ENCODE data around the gene CCDC39. TPM values are rescaled to one million over a fixed set of nuclear protein-coding genes. Genes with fewer than 3 reads are reported as not detected.

CCDC39 gene
- polyA plus RNA-seq (2011; rRNA removed): not detected in 2 replicates
- not detected in 2 replicates for polyA minus RNA-seq (2011; rRNA and poly(A)+ RNA removed)

DNA sequence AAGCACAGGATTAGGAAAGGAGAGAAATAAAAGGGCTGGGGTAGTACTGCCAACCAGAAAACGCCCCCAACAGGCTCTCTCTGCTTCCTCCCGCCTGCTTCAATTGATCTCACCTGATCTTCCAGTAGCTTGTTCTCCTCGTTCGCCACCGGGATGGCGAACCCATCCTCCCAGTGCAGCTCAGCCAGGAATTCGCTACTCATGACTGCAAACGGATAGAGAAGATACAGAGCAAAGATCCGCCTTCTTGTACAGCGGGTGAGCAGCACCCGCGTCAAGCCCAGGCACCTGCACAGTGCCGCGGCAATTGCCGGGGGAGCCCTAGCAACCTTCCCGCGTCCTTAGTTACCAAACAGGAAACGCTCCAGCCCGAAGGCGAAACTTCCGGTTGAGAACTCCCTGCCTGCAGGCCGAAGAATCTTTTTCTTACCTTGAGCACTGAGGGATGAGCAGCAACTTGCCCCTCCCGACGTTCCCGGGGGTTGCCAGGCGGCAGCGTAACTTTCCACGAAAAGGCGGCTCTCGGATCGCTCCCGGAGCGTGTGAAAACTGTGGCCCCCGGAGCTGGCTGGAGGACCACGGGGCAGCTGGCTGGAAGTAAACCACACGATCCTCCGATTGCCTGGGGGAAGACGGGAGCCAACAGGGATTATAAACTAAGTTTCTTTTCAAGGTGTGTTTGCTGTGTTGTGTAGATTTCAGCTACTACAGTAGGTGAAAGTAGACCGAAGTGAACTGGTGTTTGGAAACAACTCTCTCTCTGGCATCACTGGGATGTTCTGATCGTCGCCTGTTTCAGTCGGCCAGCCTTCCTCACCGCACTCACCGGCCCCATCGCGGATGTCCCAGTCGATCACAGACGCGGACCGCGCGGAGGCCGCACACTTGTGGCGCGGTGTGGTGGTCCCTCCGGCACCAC, at the start of gene CCDC39:
TSS of gene CCDC39 (minus strand) at position 312 of the 919 bp plus-strand sequence. CDS start at position 203, 109 bp downstream.
- Histone ChIP-seq H3K36me3 (ENCODE audit: control insufficient read depth, insufficient read depth, low read length) (no peaks in the 10 kb centered on the region), H3K27me3 (ENCODE audit: control insufficient read depth, insufficient read depth, low read length) (0 out of 2 replicates have a peak, but pooled peaks cover 4% of the 10 kb centered on the region), H3K4me3 (ENCODE audit: low read depth, low read length) (peak within 1 kb of the TSS; percentile 70)
- TF ChIP-seq, protein P1, sequence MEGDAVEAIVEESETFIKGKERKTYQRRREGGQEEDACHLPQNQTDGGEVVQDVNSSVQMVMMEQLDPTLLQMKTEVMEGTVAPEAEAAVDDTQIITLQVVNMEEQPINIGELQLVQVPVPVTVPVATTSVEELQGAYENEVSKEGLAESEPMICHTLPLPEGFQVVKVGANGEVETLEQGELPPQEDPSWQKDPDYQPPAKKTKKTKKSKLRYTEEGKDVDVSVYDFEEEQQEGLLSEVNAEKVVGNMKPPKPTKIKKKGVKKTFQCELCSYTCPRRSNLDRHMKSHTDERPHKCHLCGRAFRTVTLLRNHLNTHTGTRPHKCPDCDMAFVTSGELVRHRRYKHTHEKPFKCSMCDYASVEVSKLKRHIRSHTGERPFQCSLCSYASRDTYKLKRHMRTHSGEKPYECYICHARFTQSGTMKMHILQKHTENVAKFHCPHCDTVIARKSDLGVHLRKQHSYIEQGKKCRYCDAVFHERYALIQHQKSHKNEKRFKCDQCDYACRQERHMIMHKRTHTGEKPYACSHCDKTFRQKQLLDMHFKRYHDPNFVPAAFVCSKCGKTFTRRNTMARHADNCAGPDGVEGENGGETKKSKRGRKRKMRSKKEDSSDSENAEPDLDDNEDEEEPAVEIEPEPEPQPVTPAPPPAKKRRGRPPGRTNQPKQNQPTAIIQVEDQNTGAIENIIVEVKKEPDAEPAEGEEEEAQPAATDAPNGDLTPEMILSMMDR (IDR thresholded peaks at IDR 0.05; ENCODE audit: insufficient read depth, low read depth, low read length): no peak
- ChIA-PET POLR2A (no interaction called here), CTCF (interaction anchor here (0.5 to 0.7 kb wide), 4 partner anchors 19 to 1908 kb away, joined by 3 read pairs; no protein-coding TSS in a partner anchor)
- peak; percentile 4 for DNase-seq (ENCODE audit: low read depth)

DNA sequence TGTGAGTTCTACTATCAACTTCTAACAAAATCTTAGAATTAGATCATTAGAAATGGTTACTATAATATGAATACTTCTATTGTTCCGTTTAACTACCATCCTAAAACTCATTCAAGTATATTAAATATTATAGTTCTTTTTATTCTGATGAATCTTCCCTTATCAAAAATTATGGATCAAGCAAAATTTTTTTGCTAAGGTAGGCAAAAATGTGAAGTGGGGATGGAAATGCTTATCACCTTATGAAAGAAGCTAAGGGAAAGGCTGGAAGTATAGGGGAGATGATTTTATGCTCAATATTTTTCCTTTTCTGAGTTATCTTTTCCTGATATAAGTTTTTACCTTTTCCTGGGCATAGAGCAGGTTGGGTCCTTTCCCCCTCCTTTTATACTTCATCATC, 40.7 kb upstream of the CCDC39 start:
- ChIA-PET POLR2A (no interaction called here), CTCF (no interaction called here)
- Histone ChIP-seq H3K4me3 (ENCODE audit: low read depth, low read length) (no peak overlapping the region), H3K27me3 (ENCODE audit: control insufficient read depth, insufficient read depth, low read length) (no peaks in the 10 kb centered on the region), H3K36me3 (ENCODE audit: control insufficient read depth, insufficient read depth, low read length) (no peaks in the 10 kb centered on the region)
- TF ChIP-seq, protein P1 (IDR thresholded peaks at IDR 0.05; ENCODE audit: insufficient read depth, low read depth, low read length): no peak
- no peak for DNase-seq (ENCODE audit: low read depth)

DNA sequence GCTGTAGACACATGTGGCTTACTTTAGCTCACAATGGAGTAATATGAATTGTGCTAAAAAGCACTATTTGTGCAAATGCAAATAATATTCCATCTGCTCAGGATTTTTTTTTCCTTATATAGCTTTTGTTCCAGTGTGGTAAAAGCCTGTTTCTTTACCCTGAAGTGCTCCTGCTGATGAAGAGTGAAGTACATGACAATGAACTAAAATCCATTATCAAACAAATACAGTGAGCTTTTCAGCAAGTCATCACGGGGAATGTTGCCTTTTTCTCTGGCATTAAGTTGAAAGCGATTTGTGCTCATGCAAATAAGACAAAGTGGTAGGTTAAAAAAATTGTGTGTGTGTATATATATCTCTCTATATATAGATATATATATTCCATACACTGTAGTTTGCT, 28.6 kb upstream of the CCDC39 start:
- Histone ChIP-seq H3K4me3 (ENCODE audit: low read depth, low read length) (no peak overlapping the region), H3K36me3 (ENCODE audit: control insufficient read depth, insufficient read depth, low read length) (no peaks in the 10 kb centered on the region), H3K27me3 (ENCODE audit: control insufficient read depth, insufficient read depth, low read length) (no peaks in the 10 kb centered on the region)
- POLR2A ChIA-PET: no interaction called here
- no peak for DNase-seq (ENCODE audit: low read depth)
- TF ChIP-seq, protein P1 (IDR thresholded peaks at IDR 0.05; ENCODE audit: insufficient read depth, low read depth, low read length): no peak
- CTCF ChIA-PET: no interaction called here

DNA sequence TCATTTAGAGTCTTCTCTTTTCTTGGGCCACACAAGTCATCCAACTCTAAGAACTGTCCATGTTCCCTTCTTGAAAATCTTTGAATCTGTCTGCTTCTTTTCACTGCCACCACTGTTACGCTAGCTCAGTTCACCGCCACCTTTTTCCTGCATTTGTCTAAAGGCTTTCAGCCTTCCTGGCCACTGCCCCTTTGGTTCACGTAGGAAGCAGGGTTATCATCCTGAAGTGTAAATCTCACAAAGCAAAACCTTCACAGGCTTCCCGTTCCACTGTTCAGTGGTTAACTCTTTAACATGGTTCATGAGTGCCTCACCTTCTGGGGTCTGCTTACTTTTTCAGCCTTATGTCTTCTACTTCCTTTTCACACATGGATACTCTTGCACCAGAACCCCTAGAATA, 26.3 kb upstream of the CCDC39 start:
- H3K4me3 ChIP-seq (ENCODE audit: low read depth, low read length): no peak overlapping the region
- POLR2A ChIA-PET: no interaction called here
- H3K36me3 ChIP-seq (ENCODE audit: control insufficient read depth, insufficient read depth, low read length): no peaks in the 10 kb centered on the region
- CTCF ChIA-PET: no interaction called here
- TF ChIP-seq, protein P1 (IDR thresholded peaks at IDR 0.05; ENCODE audit: insufficient read depth, low read depth, low read length): no peak
- H3K27me3 ChIP-seq (ENCODE audit: control insufficient read depth, insufficient read depth, low read length): no peaks in the 10 kb centered on the region
- no peak for DNase-seq (ENCODE audit: low read depth)

DNA sequence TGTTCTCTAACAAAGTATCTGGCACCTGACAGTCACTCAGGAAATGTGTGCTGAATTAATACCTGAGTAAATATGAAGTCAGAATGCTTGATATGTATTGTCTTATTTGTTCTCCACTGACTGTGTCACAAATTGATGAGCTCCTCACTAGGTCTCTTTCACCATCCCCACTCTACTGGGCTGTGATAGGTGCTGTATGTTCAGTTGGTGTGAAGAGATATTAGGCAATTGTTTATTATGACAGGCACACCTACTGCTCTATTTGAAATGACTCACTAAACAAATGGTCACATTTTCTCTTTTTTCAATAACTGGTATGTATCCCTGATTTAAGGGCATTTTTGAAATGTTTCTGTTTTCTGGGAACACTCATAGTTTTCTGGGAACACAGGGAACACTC, 25.2 kb upstream of the CCDC39 start:
- Histone ChIP-seq H3K36me3 (ENCODE audit: control insufficient read depth, insufficient read depth, low read length) (no peaks in the 10 kb centered on the region), H3K27me3 (ENCODE audit: control insufficient read depth, insufficient read depth, low read length) (no peaks in the 10 kb centered on the region), H3K4me3 (ENCODE audit: low read depth, low read length) (no peak overlapping the region)
- ChIA-PET POLR2A (no interaction called here), CTCF (no interaction called here)
- TF ChIP-seq, protein P1 (IDR thresholded peaks at IDR 0.05; ENCODE audit: insufficient read depth, low read depth, low read length): no peak
- DNase-seq (ENCODE audit: low read depth): no peak

All from BJ (cell line).